GM19324 (cell line): ENCODE measurements around the gene SLX4IP.
A peak's percentile ranks its signal among the peaks of the same experiment; 100 is the strongest.

Source experiments
- ATAC-seq: cut with Tn5 transposase; IDR thresholded peaks from one replicate; pipeline ENCODE4 v1.9.1; 2021; ENCODE audit warnings: mild to moderate bottlenecking, moderate library complexity; ENCODE audit not compliant: unreplicated experiment, low FRiP score

SLX4IP gene

DNA sequence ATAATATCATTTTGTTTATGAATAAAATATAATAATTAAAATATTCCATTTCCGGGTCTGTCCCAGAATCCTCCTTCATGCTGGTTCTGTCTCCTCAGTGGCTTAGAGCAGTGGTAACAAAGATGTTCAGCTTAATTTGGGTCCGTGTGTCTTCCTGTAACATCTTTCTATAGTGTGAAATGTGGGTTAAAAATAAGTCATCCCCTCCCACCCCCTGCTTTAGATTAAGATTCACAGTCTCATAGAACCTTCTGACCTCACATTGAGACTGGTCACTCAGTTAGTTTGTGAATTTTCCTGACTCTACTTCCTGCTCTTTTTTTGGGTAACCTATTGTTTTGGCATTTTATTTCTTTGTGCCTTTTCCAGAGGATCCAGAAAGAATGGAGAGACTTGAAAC is 55.2 kb downstream of the SLX4IP start:
- no peak for ATAC-seq

- no peak for ATAC-seq
These were observed 55.6 kb downstream of the SLX4IP start for GRCh38 chr20:10490706-10491105.

- no peak for ATAC-seq
These were observed 57.0 kb downstream of the SLX4IP start for GRCh38 chr20:10492065-10492464.

DNA sequence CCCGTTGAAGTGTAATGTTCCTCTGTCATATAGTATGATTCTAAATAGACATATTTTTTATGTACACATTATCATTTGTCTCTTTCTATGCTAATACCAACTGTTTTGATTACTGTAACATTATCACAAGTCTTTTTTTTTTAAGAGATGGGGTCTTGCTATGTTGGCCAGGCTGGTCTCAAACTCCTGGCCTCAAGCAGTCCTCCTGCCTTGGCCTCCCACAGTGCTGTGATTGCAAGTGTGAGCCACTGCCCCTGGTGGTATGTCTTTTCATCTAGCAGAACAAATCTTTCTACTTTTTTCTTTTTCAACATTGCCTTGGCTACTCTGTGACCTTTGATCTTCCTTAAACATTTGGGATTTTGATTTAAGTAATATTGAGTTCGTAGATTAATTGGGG is 57.7 kb downstream of the SLX4IP start:
- no peak for ATAC-seq

DNA sequence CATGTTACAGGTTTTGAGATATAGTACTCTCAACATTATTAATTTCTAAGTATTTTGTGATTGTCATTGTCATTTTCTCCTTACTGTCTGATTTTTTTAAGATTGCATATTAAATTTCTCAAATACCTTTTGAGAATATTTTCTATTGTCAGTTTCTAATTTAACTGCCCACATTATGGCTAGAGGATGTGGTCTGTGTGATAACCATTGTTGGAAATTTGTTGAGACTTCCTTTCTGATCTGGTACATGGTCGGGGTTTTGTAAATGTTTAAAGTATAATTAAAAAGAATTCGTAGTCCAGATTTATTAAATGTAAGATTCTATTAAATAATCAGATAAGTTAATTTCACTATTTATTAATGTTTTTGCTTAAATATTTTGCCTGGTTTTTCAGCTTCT is 60.1 kb downstream of the SLX4IP start:
- ATAC-seq = no peak

GRCh38 chr20:10496465-10496864 is 61.4 kb downstream of the SLX4IP start:
- no peak for ATAC-seq

- ATAC-seq = no peak
These were observed 62.2 kb downstream of the SLX4IP start for GRCh38 chr20:10497283-10497682.

GRCh38 chr20:10497791-10498190 is 62.7 kb downstream of the SLX4IP start:
- ATAC-seq = no peak

DNA sequence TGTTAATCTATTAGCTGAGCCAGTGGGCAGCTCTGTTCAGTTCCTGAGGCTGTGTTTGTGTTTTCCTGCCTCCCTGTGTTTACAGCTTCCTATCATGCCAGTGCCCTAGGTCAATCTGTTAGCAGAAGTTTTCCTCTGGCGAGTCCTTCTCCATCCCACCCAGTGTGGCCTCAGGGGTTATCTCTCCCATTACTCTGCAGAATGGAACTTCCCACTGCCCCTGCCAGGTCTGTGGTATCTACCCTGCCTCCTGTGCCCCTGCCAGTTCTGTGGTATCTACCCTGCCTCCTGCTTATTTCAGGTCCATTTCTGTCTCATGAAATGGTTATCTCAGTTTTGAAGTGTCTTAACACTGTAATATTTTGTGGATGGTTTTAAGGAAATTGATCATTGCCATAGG is 63.1 kb downstream of the SLX4IP start:
- no peak for ATAC-seq

DNA sequence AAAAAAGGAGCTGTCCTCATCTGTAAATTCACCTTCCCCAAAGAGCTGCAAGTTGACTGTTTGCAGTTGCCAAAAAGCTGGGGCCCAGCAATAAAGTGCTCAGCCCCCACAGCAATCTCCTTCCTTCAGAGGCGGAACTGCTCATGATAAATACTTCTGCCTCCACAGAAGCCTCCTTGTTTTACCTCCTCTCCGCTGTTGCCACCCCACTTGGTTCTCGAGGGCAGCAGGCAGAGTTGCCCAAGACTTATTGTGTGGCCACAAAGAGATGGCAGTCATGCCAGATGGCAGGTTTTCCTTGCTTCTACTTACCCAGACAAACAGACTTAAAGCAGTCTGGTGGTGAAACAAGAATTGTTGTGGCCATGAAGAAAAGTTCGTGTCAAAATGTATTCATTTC is 66.3 kb downstream of the SLX4IP start:
- no peak for ATAC-seq

GRCh38 chr20:10502098-10502526 is 67.0 kb downstream of the SLX4IP start:
- ATAC-seq = no peak

GRCh38 chr20:10504608-10504993 is 69.5 kb downstream of the SLX4IP start:
- no peak for ATAC-seq

- no peak for ATAC-seq
These were observed 70.1 kb downstream of the SLX4IP start for GRCh38 chr20:10504994-10505730.

DNA sequence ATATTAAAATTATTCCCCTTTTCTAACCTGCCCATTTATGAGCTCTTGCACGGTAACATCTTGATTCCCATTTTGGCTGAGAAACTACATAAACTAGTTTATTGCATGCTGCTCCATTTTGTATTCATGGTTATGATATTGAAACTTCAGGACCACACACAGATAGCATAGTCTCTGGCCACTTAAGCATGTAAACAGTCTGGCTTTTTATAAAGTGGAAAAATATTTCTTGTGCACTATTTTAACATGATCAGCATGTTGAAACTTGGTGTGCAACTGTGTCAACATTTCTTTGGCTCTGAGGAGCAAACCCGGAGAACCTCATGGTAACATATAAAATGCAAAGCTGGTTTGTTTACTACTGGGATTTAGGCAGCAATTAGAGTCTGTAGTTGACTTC is 70.7 kb downstream of the SLX4IP start:
- no peak for ATAC-seq

- no peak for ATAC-seq
These were observed 71.9 kb downstream of the SLX4IP start for GRCh38 chr20:10507052-10507451.

DNA sequence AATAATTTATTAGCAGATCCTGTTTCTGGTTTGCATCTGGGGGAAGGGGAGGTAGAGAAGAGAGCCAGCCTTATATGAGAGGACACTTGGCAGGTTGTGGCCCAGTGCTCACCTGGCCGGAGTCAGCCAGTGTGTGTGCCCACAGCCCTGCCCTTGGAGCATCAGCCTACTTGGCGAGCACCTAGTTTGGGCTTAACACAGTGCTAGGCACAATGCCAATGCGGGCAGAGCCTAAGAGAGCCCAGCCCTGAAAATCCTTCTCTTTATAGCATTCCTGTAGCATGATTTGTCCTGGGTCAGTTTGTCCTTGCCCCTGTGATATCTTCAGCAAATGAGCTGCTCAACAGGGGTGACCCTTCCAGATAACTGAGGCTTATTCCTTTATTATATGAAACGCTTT is 73.0 kb downstream of the SLX4IP start:
- ATAC-seq = no peak

- no peak for ATAC-seq
These were observed 73.6 kb downstream of the SLX4IP start for GRCh38 chr20:10508468-10509251.

GRCh38 chr20:10509376-10509775 is 74.3 kb downstream of the SLX4IP start:
- no peak for ATAC-seq

DNA sequence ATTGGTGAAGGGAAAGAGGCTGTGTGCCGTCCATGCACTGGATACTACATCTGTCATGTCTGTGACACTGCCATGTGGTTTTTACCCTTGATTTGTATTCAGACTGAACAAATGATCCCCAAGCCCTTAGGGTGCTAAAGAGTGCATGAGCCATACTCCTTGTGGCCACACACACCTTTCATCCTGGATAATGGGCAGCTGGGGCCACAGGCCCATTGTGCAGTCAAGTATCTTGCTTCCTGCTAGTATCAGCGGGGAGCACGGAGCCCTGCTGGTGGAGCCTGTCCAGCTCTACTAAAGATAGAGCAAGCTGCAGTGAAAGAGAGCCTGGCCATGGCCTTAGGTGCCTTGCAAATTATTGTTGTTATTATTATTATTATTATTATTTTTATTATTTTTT is 75.1 kb downstream of the SLX4IP start:
- no peak for ATAC-seq

GRCh38 chr20:10511170-10511508 is 76.0 kb downstream of the SLX4IP start:
- peak; percentile 14 for ATAC-seq

DNA sequence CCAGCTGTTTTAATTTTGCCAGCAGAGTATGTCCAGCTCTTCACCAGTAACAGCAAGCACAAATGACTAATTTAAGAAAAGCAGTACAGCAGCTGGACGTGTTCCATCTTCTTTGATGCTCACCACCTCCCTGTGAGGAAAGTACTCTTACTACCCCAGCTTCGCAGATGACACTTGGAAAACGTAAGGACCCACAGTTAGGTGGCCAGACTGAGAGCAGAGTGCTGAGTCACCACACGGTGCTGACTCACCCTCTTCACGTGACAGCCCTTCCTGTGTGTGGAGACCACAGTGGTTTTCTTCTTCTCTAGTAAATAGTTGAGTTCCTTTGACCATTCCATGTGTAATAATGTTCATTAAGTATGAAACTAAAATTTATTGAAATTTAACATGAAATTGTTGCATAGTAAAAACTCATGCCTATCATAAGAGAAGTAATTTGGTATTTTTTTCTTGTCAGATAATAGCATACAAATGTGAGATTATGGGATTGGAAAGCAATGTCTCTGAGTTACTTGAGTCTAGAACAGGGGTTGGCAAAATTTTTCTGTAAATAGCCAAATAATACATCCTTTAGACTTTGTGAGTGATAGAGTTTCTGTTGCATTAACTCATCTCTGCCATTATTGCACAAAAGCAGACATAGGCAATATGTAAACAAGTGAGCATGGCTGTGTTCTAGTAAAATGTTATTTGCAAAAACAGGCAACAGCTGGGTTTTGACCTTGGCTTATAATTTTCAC is 76.6 kb downstream of the SLX4IP start:
- ATAC-seq = peak; percentile 98
